GM11168 (cell line): ENCODE results near the gene DLL4.

Experiments
- in situ Hi-C: fragments of 300-500 bp; cut with MboI; formaldehyde crosslinking; loops from one replicate; pipeline ENCODE4 v1.12.0; 2022; ENCODE audit warnings: low sequenced_read_pairs; ENCODE audit not compliant: unreplicated experiment

DLL4 gene

GRCh38 chr15:40984406-40984805 is 55.3 kb downstream of the DLL4 start:
- in situ Hi-C loops, result no loop called here

GRCh38 chr15:40984964-40985363 is 55.8 kb downstream of the DLL4 start:
- in situ Hi-C loops, result no loop called here

- in situ Hi-C loops, result no loop called here
These were observed 56.6 kb downstream of the DLL4 start for GRCh38 chr15:40985541-40986330.

GRCh38 chr15:40986820-40987219 is 57.7 kb downstream of the DLL4 start:
- in situ Hi-C loops, result no loop called here

- in situ Hi-C loops, result no loop called here
These were observed 59.0 kb downstream of the DLL4 start for GRCh38 chr15:40988156-40988555.
